ENCODE measurements around the gene ZNF655. TPM values are rescaled to one million over a fixed set of nuclear protein-coding genes. Genes with fewer than 3 reads are reported as not detected.

Gene ZNF655
- total and polyA plus RNA-seq, 2 of the 8 experiments (the other 6 are each of a cell fraction or from before 2014, with no cell fraction given): 27.1 to 37.8 TPM

DNA sequence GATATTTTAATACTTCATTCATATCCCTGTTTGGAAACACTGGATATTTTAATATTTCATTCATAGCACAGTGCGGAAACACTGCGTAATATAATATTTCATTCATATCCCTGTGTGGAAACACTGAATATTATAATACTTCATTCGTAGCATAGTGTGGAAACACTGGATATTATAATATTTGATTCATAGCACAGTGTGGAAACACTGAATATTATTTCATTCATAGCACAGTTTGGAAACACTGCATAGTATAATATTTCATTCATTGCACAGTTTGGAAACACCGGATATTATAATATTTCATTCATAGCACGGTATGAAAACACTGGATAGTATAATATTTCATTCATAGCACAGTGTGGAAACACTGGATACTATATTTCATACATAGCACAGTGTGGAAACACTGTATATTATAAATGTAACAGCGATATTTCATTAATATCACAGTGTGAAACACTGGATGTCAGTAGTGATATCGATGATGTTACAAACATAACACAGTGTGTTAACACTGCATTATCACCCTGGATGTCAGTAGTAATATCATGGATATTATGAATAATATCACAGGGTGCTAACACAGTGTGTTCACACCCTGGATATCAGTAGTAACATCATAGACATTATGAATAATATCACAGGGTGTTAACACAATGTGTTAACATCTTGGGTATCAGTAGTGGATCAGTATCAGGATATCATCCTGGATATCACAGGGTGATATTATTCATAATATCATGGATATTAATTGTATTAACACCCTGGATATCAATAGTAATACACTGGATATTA, 36.7 kb downstream of the ZNF655 start:
- H3K27ac ChIP-seq (ENCODE audit: low read depth, low read length): no peak overlapping the region
- no peak overlapping the region for H4K91ac ChIP-seq (replicated peaks; ENCODE audit: insufficient read length, low read length)
- no peak overlapping the region for H2BK120ac ChIP-seq (replicated peaks; ENCODE audit: low read depth, low read length)
- H2AK5ac ChIP-seq (ENCODE audit: low read depth, low read length): no peak overlapping the region
- H3K36me3 ChIP-seq (ENCODE audit: control insufficient read depth in 2 of 4, insufficient read depth in 4 of 4, low read length in 3 of 4): no peaks in the 10 kb centered on the region
- no peaks in the 10 kb centered on the region for H3K23me2 ChIP-seq (ENCODE audit: low read depth, low read length)
- H3K4me2 ChIP-seq (ENCODE audit: insufficient read depth in 1 of 2, low read depth in 2 of 2, low read length in 2 of 2): no peak overlapping the region
- POLR2A ChIA-PET (ENCODE audit: partially characterized antibody): no interaction called here
- no peak overlapping the region for H4K8ac ChIP-seq (ENCODE audit: extremely low read depth, insufficient read depth, low read length)
- H3K79me2 ChIP-seq (ENCODE audit: control insufficient read depth in 1 of 2, insufficient read depth in 2 of 2, low read length in 2 of 2): no peaks in the 10 kb centered on the region
- no peak overlapping the region for H2BK5ac ChIP-seq (ENCODE audit: low read depth, low read length)
- H2BK12ac ChIP-seq (ENCODE audit: low read depth, low read length): no peak overlapping the region
- H3K79me1 ChIP-seq (ENCODE audit: low read depth, low read length): no peaks in the 10 kb centered on the region
- WGBS, 2 experiments (ENCODE audit: extremely low coverage in 1 of 2, insufficient coverage in 1 of 2, insufficient read length in 1 of 2, insufficient replicate concordance in 2 of 2, low coverage in 1 of 2, low lambda C conversion rate in 2 of 2, missing lambda C conversion rate in 1 of 2): 84% methylated on average over 7 of the region's 7 CpGs; no CpG with 5 or more reads in 1 of the 2 experiments
- H2BK15ac ChIP-seq (ENCODE audit: low read length): no peak overlapping the region
- CTCF ChIA-PET (ENCODE audit: partially characterized antibody): no interaction called here
- no peak overlapping the region for H3K18ac ChIP-seq (ENCODE audit: extremely low read depth, low read length)
- no peak overlapping the region for H3K14ac ChIP-seq (ENCODE audit: insufficient read length)
- no peak overlapping the region for H2AFZ ChIP-seq (ENCODE audit: low read length)
- no peak overlapping the region for H3K4me3 ChIP-seq (ENCODE audit: extremely low read depth in 1 of 4, insufficient read depth in 2 of 4, low read depth in 3 of 4, low read length in 4 of 4)
- H3K27me3 ChIP-seq (replicated peaks in 1 of 4; ENCODE audit: control insufficient read depth in 3 of 4, extremely low read depth in 1 of 4, insufficient read depth in 3 of 4, low read length in 3 of 4): no peaks in the 10 kb centered on the region
- H3K23ac ChIP-seq (ENCODE audit: insufficient read length): no peak overlapping the region
- H2BK20ac ChIP-seq (ENCODE audit: low read length): no peak overlapping the region
- no peak overlapping the region for H3K4ac ChIP-seq (replicated peaks; ENCODE audit: insufficient read length, low read depth, low read length)
- 0 out of 4 replicates have a peak, but pooled peaks cover 0 to 2% of the 10 kb centered on the region in 2 experiments for H3K9me3 ChIP-seq (ENCODE audit: insufficient read depth in 2 of 2, low read depth in 1 of 2, low read length in 1 of 2)
- H4K5ac ChIP-seq (ENCODE audit: insufficient read length, low read depth, low read length): no peak overlapping the region
- no peak overlapping the region for H3K56ac ChIP-seq (replicated peaks; ENCODE audit: insufficient read length, low read depth, low read length)
- H4K20me1 ChIP-seq (replicated peaks in 1 of 2; ENCODE audit: control insufficient read depth in 1 of 2, insufficient read depth in 2 of 2, low read length in 2 of 2): no peaks in the 10 kb centered on the region
- FAIRE-seq: no peak
- TF ChIP-seq TCF12 (IDR thresholded peaks at IDR 0.05; ENCODE audit: low read depth, low read length) (no peak), CBX8 (IDR thresholded peaks at IDR 0.05; ENCODE audit: borderline replicate concordance, low read depth, low read length) (no peak), SP2 (IDR thresholded peaks at IDR 0.05; ENCODE audit: low read length) (no peak), RFX5 (IDR thresholded peaks at IDR 0.05; ENCODE audit: borderline replicate concordance, low read depth, low read length) (no peak), HDAC6 (IDR thresholded peaks at IDR 0.05; ENCODE audit: low read depth, low read length) (no peak), BCL11A (IDR thresholded peaks at IDR 0.05; ENCODE audit: low read depth in 2 of 2, low read length in 2 of 2) (no peak), GTF2F1 (IDR thresholded peaks at IDR 0.05; ENCODE audit: borderline replicate concordance, low read depth, low read length) (no peak), EP300 (IDR thresholded peaks at IDR 0.05; ENCODE audit: borderline replicate concordance in 1 of 2, low read depth in 2 of 2, low read length in 2 of 2) (no peak), EZH2 (IDR thresholded peaks at IDR 0.05; ENCODE audit: low read depth, low read length, severe bottlenecking) (no peak), PHF8 (conservative IDR thresholded peaks at IDR 0.05; ENCODE audit: low read depth, low read length) (no peak), BRCA1 (IDR thresholded peaks at IDR 0.05; ENCODE audit: low read depth, low read length) (no peak), FOSL1 (IDR thresholded peaks at IDR 0.05; ENCODE audit: insufficient read depth, low read depth, low read length) (no peak), SP4 (IDR thresholded peaks at IDR 0.05; ENCODE audit: low read length) (no peak)
- peaks cover 0 to 2% (median 0%) of the 10 kb centered on the region in 4 experiments; a peak in 1 of 7 replicates for H3K4me1 ChIP-seq (replicated peaks in 1 of 4; ENCODE audit: control insufficient read depth in 3 of 4, insufficient read depth in 4 of 4, low read length in 3 of 4)
- no peak overlapping the region for H3K9ac ChIP-seq (replicated peaks in 1 of 4; ENCODE audit: extremely low read depth in 1 of 4, low read depth in 3 of 4, low read length in 3 of 4)
- no peak for DNase-seq (ENCODE audit: low read depth in 1 of 2, low spot score in 2 of 2)

All from H1 (cell line).